Measurements from ENCODE around the gene PLCG2. TPM values are rescaled to one million over a fixed set of nuclear protein-coding genes. Genes with fewer than 3 reads are reported as not detected.
A peak's percentile ranks its signal among the peaks of the same experiment; 100 is the strongest.

The PLCG2 gene
- polyA plus RNA-seq, 2 of the 4 experiments (the other 2 are of a cell fraction) = 2.8 to 6.0 TPM

DNA sequence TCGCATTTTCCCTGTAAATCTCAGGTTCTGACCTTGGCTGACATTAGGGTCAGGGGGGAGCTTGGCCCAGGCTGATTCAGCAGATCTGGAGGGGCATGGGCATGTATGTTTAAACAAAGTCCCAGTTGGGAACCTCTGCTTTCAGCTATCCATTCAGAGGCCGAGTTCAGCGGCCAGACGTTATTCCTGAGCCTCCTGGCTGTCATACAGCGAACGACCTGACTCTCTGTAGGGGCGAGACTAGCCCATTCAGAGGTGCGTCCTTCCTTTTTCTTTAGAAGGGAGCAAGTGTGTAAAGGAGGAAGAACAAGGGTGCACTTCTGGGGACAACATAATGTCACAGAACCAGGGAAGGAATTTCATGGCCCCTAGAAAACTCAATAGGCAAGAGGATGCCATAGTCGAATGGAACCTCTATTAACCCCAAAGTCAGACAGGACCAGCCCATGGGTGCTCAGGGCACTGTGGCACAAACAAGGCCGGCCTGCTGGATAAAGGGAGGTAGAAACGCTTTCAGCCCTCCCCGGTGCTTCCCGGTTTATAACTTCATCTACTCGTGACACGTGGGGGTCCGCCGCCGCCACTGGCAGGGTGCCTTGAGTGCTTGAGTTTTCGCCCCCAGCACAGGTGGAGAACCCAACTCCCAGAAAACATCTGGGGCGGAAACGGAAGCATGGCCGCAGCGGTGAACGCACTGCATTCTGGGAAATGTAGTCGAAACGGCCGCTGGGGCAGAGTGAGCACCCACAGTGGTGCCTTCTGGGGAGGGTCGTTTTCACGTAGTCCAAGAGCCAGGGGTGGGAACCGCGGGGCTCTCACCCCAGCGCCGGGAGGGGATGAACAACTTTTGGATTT is 33.2 kb upstream of the PLCG2 start (continued):
- TF ChIP-seq, protein P1, sequence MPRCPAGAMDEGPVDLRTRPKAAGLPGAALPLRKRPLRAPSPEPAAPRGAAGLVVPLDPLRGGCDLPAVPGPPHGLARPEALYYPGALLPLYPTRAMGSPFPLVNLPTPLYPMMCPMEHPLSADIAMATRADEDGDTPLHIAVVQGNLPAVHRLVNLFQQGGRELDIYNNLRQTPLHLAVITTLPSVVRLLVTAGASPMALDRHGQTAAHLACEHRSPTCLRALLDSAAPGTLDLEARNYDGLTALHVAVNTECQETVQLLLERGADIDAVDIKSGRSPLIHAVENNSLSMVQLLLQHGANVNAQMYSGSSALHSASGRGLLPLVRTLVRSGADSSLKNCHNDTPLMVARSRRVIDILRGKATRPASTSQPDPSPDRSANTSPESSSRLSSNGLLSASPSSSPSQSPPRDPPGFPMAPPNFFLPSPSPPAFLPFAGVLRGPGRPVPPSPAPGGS (IDR thresholded peaks at IDR 0.05) = no peak
- TF ChIP-seq, protein P2, sequence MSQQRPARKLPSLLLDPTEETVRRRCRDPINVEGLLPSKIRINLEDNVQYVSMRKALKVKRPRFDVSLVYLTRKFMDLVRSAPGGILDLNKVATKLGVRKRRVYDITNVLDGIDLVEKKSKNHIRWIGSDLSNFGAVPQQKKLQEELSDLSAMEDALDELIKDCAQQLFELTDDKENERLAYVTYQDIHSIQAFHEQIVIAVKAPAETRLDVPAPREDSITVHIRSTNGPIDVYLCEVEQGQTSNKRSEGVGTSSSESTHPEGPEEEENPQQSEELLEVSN (IDR thresholded peaks at IDR 0.05; ENCODE audit: borderline replicate concordance, low read depth) = no peak

DNA sequence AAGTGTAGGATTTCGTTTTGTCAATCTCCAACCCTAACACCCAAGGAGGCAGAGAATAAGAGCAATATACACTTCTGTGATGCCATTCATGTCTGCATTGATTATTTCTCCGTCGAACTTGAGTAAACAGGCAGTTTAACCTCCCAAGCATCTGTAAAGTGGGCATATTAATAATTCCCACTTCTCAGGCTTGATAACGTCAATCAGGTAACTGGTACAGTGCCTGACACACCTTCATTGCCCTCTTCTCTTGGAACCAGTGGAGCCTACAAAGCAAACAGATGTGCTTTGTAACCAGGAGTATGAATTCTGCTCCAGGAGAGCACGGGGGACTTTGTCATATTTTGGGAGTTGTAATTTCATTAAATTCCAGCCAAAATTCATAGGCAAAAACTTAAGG is 32.5 kb upstream of the PLCG2 start:
- Histone ChIP-seq H3K27ac (peak overlapping the region; percentile 45 to 86; a peak in 5 of 6 replicates), H3K9me3 (no peaks in the 10 kb centered on the region), H3K4me2 (peak overlapping the region; percentile 84), H3K4me3 (peak overlapping the region; percentile 34), H3K4me1 (no peaks in the 10 kb centered on the region)
- whole genome bisulfite sequencing (ENCODE audit: missing lambda C conversion rate) = 21% methylated on average over 5 of the region's 5 CpGs
- POLR2A ChIA-PET = no interaction called here
- FAIRE-seq (no peak), DNase-seq (ENCODE audit: low read depth in 1 of 2, low spot score in 1 of 2) (no peak), ATAC-seq (peak; percentile 26 to 31; a peak in 2 of 6 replicates)
- TF ChIP-seq RAD21 (conservative IDR thresholded peaks at IDR 0.05 in 1 of 2, IDR thresholded peaks at IDR 0.05 in 1 of 2) = no peak
- CTCF ChIA-PET = interaction anchor here (0.9 kb wide), 1 partner anchor 8 kb away, joined by 5 read pairs; no protein-coding TSS in a partner anchor

DNA sequence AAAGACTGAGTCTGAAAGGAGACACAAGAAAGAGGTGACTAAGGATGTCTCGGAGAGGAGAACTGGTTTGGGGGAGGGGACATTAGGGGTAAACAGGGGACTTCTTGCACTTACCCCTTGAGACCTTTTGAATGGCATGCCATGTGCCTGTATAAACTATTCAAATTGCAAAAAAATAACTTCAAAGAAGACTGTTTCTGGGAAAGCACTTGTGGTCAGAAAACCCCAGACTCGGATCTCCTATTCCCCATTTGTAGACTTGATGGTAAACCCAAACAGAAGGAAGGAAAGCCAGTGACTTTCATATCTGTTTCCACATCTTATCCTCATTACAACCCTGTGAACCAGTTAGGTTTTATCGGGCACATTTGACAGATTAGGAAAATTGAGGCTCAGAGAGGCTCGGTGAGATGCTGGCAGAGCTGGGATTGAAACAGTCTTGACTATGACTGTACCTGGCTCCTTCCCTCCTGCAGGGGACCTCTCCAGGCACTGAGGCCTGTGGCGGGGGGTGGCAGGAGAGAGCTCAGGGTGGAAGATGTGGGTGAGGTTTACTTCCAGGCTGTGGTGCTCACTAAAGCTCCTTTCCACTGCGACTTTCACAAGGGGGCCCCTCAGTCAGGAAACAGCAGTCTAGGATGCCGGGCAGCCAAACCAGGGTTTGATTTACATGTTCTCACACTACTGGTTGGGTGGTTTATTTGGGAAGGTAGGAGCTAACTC is 30.5 kb upstream of the PLCG2 start:
- FAIRE-seq (no peak), ATAC-seq (peak; percentile 24 to 26; a peak in 2 of 6 replicates), DNase-seq (ENCODE audit: low read depth in 1 of 2, low spot score in 1 of 2) (no peak)
- H3K4me1 ChIP-seq = no peaks in the 10 kb centered on the region
- WGBS (ENCODE audit: missing lambda C conversion rate) = 77% methylated on average over 7 of the region's 7 CpGs
- ChIA-PET POLR2A (no interaction called here), CTCF (interaction anchor here (1.5 to 1.8 kb wide), 2 partner anchors 11 to 383 kb away, joined by 4 to 8 read pairs; no protein-coding TSS in a partner anchor)
- no peak overlapping the region for H3K27ac ChIP-seq
- H3K4me2 ChIP-seq = no peak overlapping the region
- no peak overlapping the region for H3K4me3 ChIP-seq
- TF ChIP-seq RNF2 (IDR thresholded peaks at IDR 0.05; ENCODE audit: borderline replicate concordance, low read depth) = no peak
- no peak for TF ChIP-seq JUNB (IDR thresholded peaks at IDR 0.05)
- no peak for TF ChIP-seq MYC (IDR thresholded peaks at IDR 0.05; ENCODE audit: borderline replicate concordance, low read length)
- TF ChIP-seq ZSCAN20 (CRISPR knock-in tag; IDR thresholded peaks at IDR 0.05) = no peak
- TF ChIP-seq EHMT2 (IDR thresholded peaks at IDR 0.05; ENCODE audit: low read depth) = no peak
- TF ChIP-seq POLR2AphosphoS2 (conservative IDR thresholded peaks at IDR 0.05; ENCODE audit: low read length) = no peak
- no peak for TF ChIP-seq KDM1A (IDR thresholded peaks at IDR 0.05; ENCODE audit: low read depth)
- TF ChIP-seq EP300 (IDR thresholded peaks at IDR 0.05) = no peak
- TF ChIP-seq, protein P3, sequence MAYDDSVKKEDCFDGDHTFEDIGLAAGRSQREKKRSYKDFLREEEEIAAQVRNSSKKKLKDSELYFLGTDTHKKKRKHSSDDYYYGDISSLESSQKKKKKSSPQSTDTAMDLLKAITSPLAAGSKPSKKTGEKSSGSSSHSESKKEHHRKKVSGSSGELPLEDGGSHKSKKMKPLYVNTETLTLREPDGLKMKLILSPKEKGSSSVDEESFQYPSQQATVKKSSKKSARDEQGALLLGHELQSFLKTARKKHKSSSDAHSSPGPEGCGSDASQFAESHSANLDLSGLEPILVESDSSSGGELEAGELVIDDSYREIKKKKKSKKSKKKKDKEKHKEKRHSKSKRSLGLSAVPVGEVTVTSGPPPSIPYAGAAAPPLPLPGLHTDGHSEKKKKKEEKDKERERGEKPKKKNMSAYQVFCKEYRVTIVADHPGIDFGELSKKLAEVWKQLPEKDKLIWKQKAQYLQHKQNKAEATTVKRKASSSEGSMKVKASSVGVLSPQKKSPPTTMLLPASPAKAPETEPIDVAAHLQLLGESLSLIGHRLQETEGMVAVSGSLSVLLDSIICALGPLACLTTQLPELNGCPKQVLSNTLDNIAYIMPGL (CRISPR knock-in tag; IDR thresholded peaks at IDR 0.05; ENCODE audit: borderline replicate concordance) = no peak
- TF ChIP-seq TP53 (CRISPR knock-in tag; IDR thresholded peaks at IDR 0.05) = no peak
- no peak for TF ChIP-seq HOXB13 (CRISPR knock-in tag; IDR thresholded peaks at IDR 0.05; ENCODE audit: low read depth)
- H3K9me3 ChIP-seq = no peaks in the 10 kb centered on the region
